Cardiac muscle cell (in vitro differentiated cells and primary cell): ENCODE results near the gene SUGP2. TPM values are rescaled to one million over a fixed set of nuclear protein-coding genes. Genes with fewer than 3 reads are reported as not detected.

Source experiments
- DNase-seq, 2 donors: peaks; one replicate each; pipeline versions ENCODE4 v3.0.0 to v3.0.0-alpha.2; 2010 to 2017; ENCODE audit warnings: low read depth in 1 of 2, low spot score in 1 of 2
- H3K27ac ChIP-seq: fragments of 200-600 bp; sonication (generic); 2 replicates; pipeline ENCODE4 v1.5.1; 2016
- H3K27me3 ChIP-seq: fragments of 200-600 bp; sonication (generic); 2 replicates; pipeline ENCODE4 v1.6.0; 2016; ENCODE audit warnings: control low read depth
- H3K36me3 ChIP-seq: fragments of 200-600 bp; sonication (generic); 2 replicates; pipeline ENCODE4 v1.5.1; 2016; ENCODE audit warnings: control low read depth
- H3K4me1 ChIP-seq: fragments of 200-600 bp; sonication (generic); 2 replicates; pipeline ENCODE4 v1.8.1; 2017; ENCODE audit warnings: low read depth, mild to moderate bottlenecking, mixed run types
- H3K4me3 ChIP-seq: fragments of 200-600 bp; sonication (generic); 2 replicates; pipeline ENCODE4 v1.5.1; 2016; ENCODE audit warnings: mild to moderate bottlenecking
- H3K9me3 ChIP-seq: fragments of 200-600 bp; sonication (generic); 2 replicates; pipeline ENCODE4 v1.5.1; 2017; ENCODE audit warnings: low read depth, mild to moderate bottlenecking, control low read depth
- polyA plus RNA-seq: library from polyadenylated mRNA; unstranded; fragments of >200 nt; fragmentation: Nextera tagmentation; extraction: Ambion mirVana; gene quantifications from 2 replicates; pipeline ENCODE4 v1.2.1, GENCODE V29; 2016
- total RNA-seq: library from RNA; depleted of rRNA; stranded (reverse); fragments of >200 nt; gene quantifications from 2 replicates; pipeline ENCODE4 v1.2.3, GENCODE V29; 2016
- TF ChIP-seq, protein P1 (sequence below): IDR thresholded peaks from 2 replicates; pipeline ENCODE4 v1.5.1; 2012; ENCODE audit warnings: low read depth, mild to moderate bottlenecking, low read length

The SUGP2 gene
- total and polyA plus RNA-seq, 2 experiments from 2014 or later: 120 to 126 TPM

DNA sequence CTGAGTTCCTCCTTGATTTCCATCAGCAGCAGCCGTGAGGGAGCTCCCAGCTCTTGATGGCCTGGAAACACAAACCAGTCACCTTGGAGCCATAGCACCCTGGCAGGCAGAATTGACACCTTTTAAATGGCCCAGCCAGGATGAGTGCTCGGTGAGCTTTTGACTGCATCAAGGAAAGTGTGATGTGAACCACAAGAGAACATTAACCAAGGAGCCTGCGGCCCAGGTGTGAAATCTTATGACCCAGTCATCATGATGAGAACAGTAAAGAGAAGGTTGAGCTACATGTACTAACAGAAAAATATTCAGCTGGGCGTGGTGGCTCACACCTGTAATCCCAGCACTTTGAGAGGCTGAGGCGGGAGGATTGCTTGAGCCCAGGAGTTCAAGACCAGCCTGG is 22.8 kb downstream of the SUGP2 start:
- no peaks in the 10 kb centered on the region for H3K27me3 ChIP-seq
- no peak overlapping the region for H3K4me3 ChIP-seq
- H3K27ac ChIP-seq: no peak overlapping the region
- no peaks in the 10 kb centered on the region for H3K9me3 ChIP-seq
- H3K4me1 ChIP-seq: no peaks in the 10 kb centered on the region
- H3K36me3 ChIP-seq: peaks cover 24% of the 10 kb centered on the region
- no peak for DNase-seq
- TF ChIP-seq, protein P1, sequence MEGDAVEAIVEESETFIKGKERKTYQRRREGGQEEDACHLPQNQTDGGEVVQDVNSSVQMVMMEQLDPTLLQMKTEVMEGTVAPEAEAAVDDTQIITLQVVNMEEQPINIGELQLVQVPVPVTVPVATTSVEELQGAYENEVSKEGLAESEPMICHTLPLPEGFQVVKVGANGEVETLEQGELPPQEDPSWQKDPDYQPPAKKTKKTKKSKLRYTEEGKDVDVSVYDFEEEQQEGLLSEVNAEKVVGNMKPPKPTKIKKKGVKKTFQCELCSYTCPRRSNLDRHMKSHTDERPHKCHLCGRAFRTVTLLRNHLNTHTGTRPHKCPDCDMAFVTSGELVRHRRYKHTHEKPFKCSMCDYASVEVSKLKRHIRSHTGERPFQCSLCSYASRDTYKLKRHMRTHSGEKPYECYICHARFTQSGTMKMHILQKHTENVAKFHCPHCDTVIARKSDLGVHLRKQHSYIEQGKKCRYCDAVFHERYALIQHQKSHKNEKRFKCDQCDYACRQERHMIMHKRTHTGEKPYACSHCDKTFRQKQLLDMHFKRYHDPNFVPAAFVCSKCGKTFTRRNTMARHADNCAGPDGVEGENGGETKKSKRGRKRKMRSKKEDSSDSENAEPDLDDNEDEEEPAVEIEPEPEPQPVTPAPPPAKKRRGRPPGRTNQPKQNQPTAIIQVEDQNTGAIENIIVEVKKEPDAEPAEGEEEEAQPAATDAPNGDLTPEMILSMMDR: no peak

DNA sequence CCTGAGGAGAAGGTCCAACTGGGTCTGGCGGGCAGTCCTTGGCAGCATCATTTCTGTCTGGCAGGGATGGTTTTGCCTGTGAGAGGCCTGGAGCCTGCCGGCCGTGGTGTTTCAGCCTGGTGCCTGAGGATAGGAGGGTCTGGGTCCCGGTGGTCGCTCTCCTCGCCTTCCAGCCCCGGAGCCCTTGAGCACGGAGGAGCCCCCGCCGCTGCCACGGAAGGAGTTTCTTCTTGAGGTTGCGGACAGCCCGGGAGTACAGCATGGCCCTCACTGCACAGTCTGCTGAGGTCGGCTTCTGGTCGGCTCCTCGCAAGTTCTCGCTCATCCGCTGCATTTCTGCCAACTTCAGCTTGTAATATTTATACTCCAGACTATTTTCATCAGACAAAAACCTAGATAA is 23.4 kb downstream of the SUGP2 start:
- Histone ChIP-seq H3K27ac (no peak overlapping the region), H3K4me3 (no peak overlapping the region), H3K27me3 (no peaks in the 10 kb centered on the region), H3K9me3 (no peaks in the 10 kb centered on the region), H3K36me3 (peaks cover 24% of the 10 kb centered on the region), H3K4me1 (no peaks in the 10 kb centered on the region)
- TF ChIP-seq, protein P1: no peak
- no peak for DNase-seq

DNA sequence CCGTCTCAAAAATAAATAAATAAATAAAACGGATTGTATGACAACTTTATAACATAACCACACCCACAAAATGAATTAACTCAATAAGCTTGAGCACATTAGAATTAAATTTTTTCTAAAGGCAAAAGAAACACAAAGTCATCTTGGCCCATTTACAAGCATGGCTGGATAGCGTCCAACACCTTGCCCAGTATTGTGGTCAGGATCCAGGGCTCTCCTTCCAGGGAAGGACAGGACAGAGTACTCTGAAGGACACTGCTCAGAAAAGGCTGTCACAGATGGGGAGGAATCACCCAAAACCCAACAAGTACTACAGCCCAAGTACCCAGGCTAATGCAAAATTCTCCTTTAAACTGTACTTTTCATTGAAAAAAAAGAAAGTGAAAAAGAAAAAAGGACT is 27.1 kb downstream of the SUGP2 start:
- TF ChIP-seq, protein P1: no peak
- H3K36me3 ChIP-seq: peaks cover 35% of the 10 kb centered on the region

DNA sequence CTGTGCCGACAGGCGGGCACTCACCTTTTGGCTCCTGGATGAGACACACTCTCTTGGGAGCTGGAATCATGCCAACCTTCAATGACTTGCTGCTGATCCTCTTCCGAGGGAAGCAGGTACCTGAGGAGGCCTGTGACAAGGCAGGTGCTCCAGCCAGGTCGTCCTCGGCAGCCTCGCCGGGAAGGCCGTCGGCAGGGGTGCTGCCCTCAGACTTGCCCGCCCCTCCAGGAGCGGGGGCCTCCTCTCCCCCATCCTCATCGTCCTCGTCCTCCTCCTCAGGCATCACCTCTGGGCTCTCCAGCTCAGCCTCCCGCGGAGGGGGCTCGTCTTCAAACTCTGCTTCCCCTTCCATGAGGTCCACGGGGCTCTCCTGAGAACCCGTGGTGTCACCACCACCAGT is 29.2 kb downstream of the SUGP2 start:
- Histone ChIP-seq H3K27ac (no peak overlapping the region), H3K4me3 (no peak overlapping the region), H3K27me3 (no peaks in the 10 kb centered on the region), H3K36me3 (peaks cover 33% of the 10 kb centered on the region), H3K9me3 (no peaks in the 10 kb centered on the region), H3K4me1 (no peaks in the 10 kb centered on the region)
- DNase-seq: no peak
- TF ChIP-seq, protein P1: no peak

More for the DNA sequence above, 27.1 kb downstream of the SUGP2 start:
- Histone ChIP-seq H3K27me3 (no peaks in the 10 kb centered on the region), H3K27ac (no peak overlapping the region), H3K9me3 (no peaks in the 10 kb centered on the region), H3K4me1 (no peaks in the 10 kb centered on the region), H3K4me3 (no peak overlapping the region)
- peak in 1 of 2 donors; percentile 26 for DNase-seq

DNA sequence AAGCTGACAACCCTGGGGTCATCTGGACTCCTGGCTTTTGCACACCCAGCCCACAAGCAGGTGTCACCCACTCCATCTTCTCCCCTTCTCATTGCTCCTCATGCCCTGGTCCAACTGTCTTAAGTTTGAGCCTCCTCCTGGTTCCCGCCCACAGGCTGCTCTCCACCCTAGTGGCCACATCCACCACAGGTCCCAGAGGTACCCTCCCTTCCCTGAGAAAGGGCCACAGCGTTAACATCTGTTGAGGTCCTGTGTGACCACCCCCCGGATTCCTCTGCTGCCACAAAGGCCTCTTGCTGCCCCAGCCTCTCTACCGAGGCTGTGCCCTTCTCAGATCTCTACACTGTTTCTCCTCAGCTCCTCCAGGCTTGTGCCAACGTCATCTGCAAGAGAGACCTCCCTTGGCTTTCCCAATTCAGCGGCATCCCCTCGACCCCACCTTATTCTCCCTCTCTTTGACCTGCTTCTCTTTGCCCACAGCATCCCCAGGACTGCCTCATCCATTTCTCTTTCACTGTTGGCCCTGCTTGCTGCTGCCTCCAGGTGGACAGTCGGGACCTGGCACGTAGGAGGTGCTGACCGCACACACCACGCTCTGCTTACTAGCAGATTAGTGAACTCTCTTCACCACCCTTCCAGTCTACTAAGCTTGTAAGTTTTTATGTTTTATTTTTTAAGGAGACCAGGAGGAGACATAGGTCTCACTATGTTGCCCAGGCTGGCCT is 33.3 kb downstream of the SUGP2 start:
- peaks cover 3% of the 10 kb centered on the region for H3K4me1 ChIP-seq
- TF ChIP-seq, protein P1: peak; percentile 30
- H3K4me3 ChIP-seq: no peak overlapping the region
- no peaks in the 10 kb centered on the region for H3K27me3 ChIP-seq
- peaks cover 25% of the 10 kb centered on the region for H3K36me3 ChIP-seq
- H3K27ac ChIP-seq: no peak overlapping the region
- no peaks in the 10 kb centered on the region for H3K9me3 ChIP-seq
- DNase-seq: peak in 1 of 2 donors; percentile 14
